K562 (cell line): ENCODE measurements around the gene SLC38A11. TPM values are rescaled to one million over a fixed set of nuclear protein-coding genes. Genes with fewer than 3 reads are reported as not detected.

Experiments
- ATAC-seq: fragments of 200-7000 bp; cut with Tn5 transposase; 3 replicates; pipeline ENCODE4 v1.9.1; 2020; ENCODE audit warnings: moderate library complexity
- BruUV-seq: library from RNA; stranded (reverse); fragments of 400-500 nt; replicated peaks from 2 replicates; lab custom pipeline; 2021; lab: Mats Ljungman, UMichigan
- CTCF ChIA-PET: fragments of 300-600 bp; formaldehyde crosslinking; extraction: SDS; loops from one replicate; lab custom pipeline; 2021; ENCODE audit warnings: low intra/inter-chr PET ratio; lab: Yijun Ruan, JAX
- POLR2A ChIA-PET: fragments of 300-600, 350-650 bp; sonication (Branson Sonifier 250); formaldehyde crosslinking; extraction: SDS; loops from one replicate; lab custom pipeline; 2021; ENCODE audit warnings: antibody characterized with exemption, inconsistent platforms; lab: Yijun Ruan, JAX
- DNase-seq, 4 experiments: peaks; one replicate each; pipeline versions ENCODE4 v3.0.0 to v3.0.0-alpha.2; 2011 to 2018; ENCODE audit warnings: low spot score in 3 of 4, mixed read lengths in 3 of 4; ENCODE audit errors: extremely low read depth in 1 of 4
- FAIRE-seq: peaks from 2 replicates; lab custom pipeline; 2011; peaks lifted over from hg19 to GRCh38; lab: Jason Lieb, UNC
- H2AFZ ChIP-seq: 2 replicates; pipeline ENCODE4 v1.6.0; 2011; ENCODE audit warnings: low read depth, low read length, control low read depth, inconsistent platforms
- H3K27ac ChIP-seq: fragments of 200-600 bp; 3 replicates; pipeline ENCODE4 v1.8.0; 2011; ENCODE audit warnings: low read depth, mild to moderate bottlenecking, control low read depth, inconsistent platforms, low read length, moderate library complexity, mixed read lengths; ENCODE audit errors: extremely low read depth
- H3K27me3 ChIP-seq, 2 experiments: fragments of 300-600 bp in 1 of 2; 2 replicates in 1 of 2; 3 replicates in 1 of 2; pipeline versions ENCODE4 v1.6.0 to v1.8.0; 2011; ENCODE audit warnings: inconsistent platforms in 2 of 2, low read length in 2 of 2, mild to moderate bottlenecking in 1 of 2, mixed read lengths in 1 of 2, moderate library complexity in 1 of 2; ENCODE audit not compliant: control insufficient read depth in 2 of 2, insufficient read depth in 2 of 2
- H3K36me3 ChIP-seq: fragments of 300-600 bp; 3 replicates; pipeline ENCODE4 v1.8.0; 2011; ENCODE audit warnings: mild to moderate bottlenecking, low read length, inconsistent platforms; ENCODE audit not compliant: control insufficient read depth, insufficient read depth
- H3K4me1 ChIP-seq, 2 experiments: fragments of 200-600 bp in 1 of 2; replicated peaks in 1 of 2; 2 replicates in 1 of 2; 3 replicates in 1 of 2; pipeline versions ENCODE4 v1.5.1 to v1.8.0; 2011; ENCODE audit warnings: inconsistent platforms in 2 of 2, low read length in 2 of 2, mild to moderate bottlenecking in 1 of 2, mixed read lengths in 1 of 2, moderate library complexity in 1 of 2; ENCODE audit not compliant: control insufficient read depth in 2 of 2, insufficient read depth in 2 of 2
- H3K4me2 ChIP-seq: 2 replicates; pipeline ENCODE4 v1.6.1; 2011; ENCODE audit warnings: low read length, control low read depth, inconsistent platforms, mixed read lengths; ENCODE audit not compliant: insufficient read depth
- H3K4me3 ChIP-seq: fragments of 200-600 bp; sonication (generic), shearing (Covaris generic); 2 replicates; pipeline ENCODE4 v1.5.1; 2016; ENCODE audit warnings: control low read depth, inconsistent platforms
- H3K79me2 ChIP-seq: fragments of 200-600 bp; 3 replicates; pipeline ENCODE4 v1.8.0; 2011; ENCODE audit warnings: low read length, inconsistent platforms; ENCODE audit not compliant: control insufficient read depth, insufficient read depth
- H3K9ac ChIP-seq, 2 experiments: 2 replicates each; pipeline versions ENCODE4 v1.6.0 to v1.6.1; 2011; ENCODE audit warnings: low read depth in 2 of 2, low read length in 2 of 2, control low read depth in 1 of 2, inconsistent platforms in 1 of 2, mild to moderate bottlenecking in 1 of 2, mixed read lengths in 1 of 2; ENCODE audit not compliant: insufficient read depth in 1 of 2
- H3K9me1 ChIP-seq: one replicate; pipeline ENCODE4 v1.6.0; 2011; ENCODE audit warnings: inconsistent platforms, mild to moderate bottlenecking, low read length, moderate library complexity; ENCODE audit not compliant: control insufficient read depth, insufficient read depth
- H3K9me3 ChIP-seq: replicated peaks from 2 replicates; pipeline ENCODE4 v1.5.1; 2011; ENCODE audit warnings: low read depth, low read length, inconsistent platforms; ENCODE audit not compliant: control insufficient read depth, insufficient read depth
- H4K20me1 ChIP-seq: replicated peaks from 2 replicates; pipeline ENCODE4 v1.6.1; 2011; ENCODE audit warnings: low read length, inconsistent platforms, mixed read lengths; ENCODE audit not compliant: control insufficient read depth, insufficient read depth
- ADNP ChIP-seq: fragments of 200-800 bp; sonication (Bioruptor generic); IDR thresholded peaks from 2 replicates; pipeline ENCODE4 v1.6.1; 2016; ENCODE audit warnings: missing genetic modification characterization, missing compliant biosample characterization
- ARID2 ChIP-seq: fragments of 450-650 bp; IDR thresholded peaks from 2 replicates; pipeline ENCODE4 v1.6.1; 2017; ENCODE audit warnings: antibody characterized with exemption, mild to moderate bottlenecking
- DPF2 ChIP-seq: fragments of 450-650 bp; IDR thresholded peaks from 2 replicates; pipeline ENCODE4 v1.6.1; 2016
- EP300 ChIP-seq: IDR thresholded peaks from 2 replicates; pipeline ENCODE4 v1.6.1; 2012; ENCODE audit warnings: low read length, improper control_type of control experiment
- JUND ChIP-seq, 2 experiments: IDR thresholded peaks; 2 replicates in 1 of 2; 3 replicates in 1 of 2; pipeline ENCODE4 v1.6.1; 2011; ENCODE audit warnings: borderline replicate concordance in 2 of 2, low read depth in 2 of 2, low read length in 2 of 2, improper control_type of control experiment in 1 of 2, missing biosample characterization in 1 of 2, missing genetic modification characterization in 1 of 2, missing genetic modification reagents in 1 of 2
- KAT7 ChIP-seq: sonication (generic); formaldehyde crosslinking; IDR thresholded peaks from 2 replicates; pipeline ENCODE4 v1.8.0; 2022; ENCODE audit warnings: missing genetic modification reagents, mild to moderate bottlenecking, borderline replicate concordance
- MYNN ChIP-seq, 2 experiments: sonication (generic); formaldehyde crosslinking in 1 of 2; IDR thresholded peaks; 2 replicates each; pipeline versions ENCODE4 v1.5.0 to v1.6.1; 2016 to 2020; ENCODE audit warnings: antibody characterized with exemption in 1 of 2, missing genetic modification reagents in 1 of 2
- POLR2A ChIP-seq: fragments of 450-650 bp; conservative IDR thresholded peaks from 2 replicates; pipeline ENCODE4 v1.6.1; 2016
- RBM34 ChIP-seq: fragments of 200-400 bp; formaldehyde crosslinking; IDR thresholded peaks from 2 replicates; pipeline ENCODE4 v1.6.1; 2018; ENCODE audit warnings: low read length, borderline replicate concordance; ENCODE audit not compliant: insufficient read depth
- RFX5 ChIP-seq: IDR thresholded peaks from 2 replicates; pipeline ENCODE4 v1.6.1; 2011; ENCODE audit warnings: low read depth, mild to moderate bottlenecking, improper control_type of control experiment, low read length
- TFAM ChIP-seq: fragments of 250-450 bp; sonication (Bioruptor Pico); conservative IDR thresholded peaks from 2 replicates; pipeline ENCODE4 v1.5.0; 2021; ENCODE audit warnings: mild to moderate bottlenecking, moderate library complexity
- ZKSCAN3 ChIP-seq: fragments of 250-450 bp; sonication (Bioruptor Pico); IDR thresholded peaks from 2 replicates; pipeline ENCODE4 v1.4.0; 2020
- ZNF140 ChIP-seq: fragments of 250-450 bp; sonication (Bioruptor Pico); IDR thresholded peaks from 2 replicates; pipeline ENCODE4 v1.8.0; 2021; ENCODE audit warnings: moderate library complexity, mild to moderate bottlenecking, inconsistent platforms
- ZNF644 ChIP-seq: fragments of 200-800 bp; sonication (Bioruptor generic); IDR thresholded peaks from 2 replicates; pipeline ENCODE4 v1.6.1; 2016; ENCODE audit warnings: low read depth, missing genetic modification characterization, missing compliant biosample characterization
- ZNF785 ChIP-seq: fragments of 250-450 bp; sonication (Bioruptor Pico); IDR thresholded peaks from 2 replicates; pipeline ENCODE4 v1.4.0; 2020; ENCODE audit warnings: mild to moderate bottlenecking
- WGBS: fragments of 100-300 bp; shearing (Covaris generic); methylation state at CpG from one replicate; pipeline ENCODE4 v1.1.6; 2016; ENCODE audit warnings: low coverage, mixed read lengths; ENCODE audit not compliant: insufficient coverage; ENCODE audit errors: missing lambda C conversion rate; 5-methylcytosine and 5-hydroxymethylcytosine counted together
- in situ Hi-C: fragments of 300-500 bp; cut with MboI; formaldehyde crosslinking; loops from 4 replicates; pipeline ENCODE4 v1.15.0; 2018; ENCODE audit warnings: inconsistent platforms, mixed read lengths
- intact Hi-C: fragments of 100-400 bp; cut with micrococcal nuclease; formaldehyde crosslinking; loops from 2 replicates; pipeline ENCODE4 v1.14.2; 2022
- polyA plus RNA-seq, 8 experiments: library from polyadenylated mRNA; depleted of rRNA in 4 of 8; stranded (reverse) in 5 of 8; unstranded in 3 of 8; fragments of >200 nt; fragmentation: Nextera tagmentation in 2 of 8; fragmentation: Illumina TruSeq in 1 of 8; extraction: Ambion mirVana in 2 of 8; extraction: Trizol in 1 of 8; gene quantifications; 2 replicates each; pipeline versions ENCODE4 v1.2.1 to v1.2.3, GENCODE V29; 2011 to 2014; ENCODE audit warnings: inconsistent platforms in 1 of 8, missing spikeins in 1 of 8
- total RNA-seq, 7 experiments: library from RNA; depleted of rRNA in 6 of 7; stranded (reverse); fragments of >200 nt in 6 of 7; fragmentation: Illumina TruSeq in 2 of 7; extraction: Trizol in 2 of 7; gene quantifications; 2 replicates each; pipeline versions ENCODE4 v1.2.1 to v1.2.3, GENCODE V29; 2011 to 2021; ENCODE audit warnings: low replicate concordance in 1 of 7
- TF ChIP-seq, protein P1 (sequence below): fragments of 250-450 bp; sonication (Bioruptor Pico); IDR thresholded peaks from 2 replicates; pipeline ENCODE4 v1.5.0; 2021
- TF ChIP-seq, protein P2 (sequence below): fragments of 450-650 bp; IDR thresholded peaks from 2 replicates; pipeline ENCODE4 v1.6.1; 2018; ENCODE audit not compliant: partially characterized antibody

The SLC38A11 gene
- total and polyA plus RNA-seq, 9 of the 15 experiments (the other 6 are each of a cell fraction or from before 2014, with no cell fraction given), result not detected

DNA sequence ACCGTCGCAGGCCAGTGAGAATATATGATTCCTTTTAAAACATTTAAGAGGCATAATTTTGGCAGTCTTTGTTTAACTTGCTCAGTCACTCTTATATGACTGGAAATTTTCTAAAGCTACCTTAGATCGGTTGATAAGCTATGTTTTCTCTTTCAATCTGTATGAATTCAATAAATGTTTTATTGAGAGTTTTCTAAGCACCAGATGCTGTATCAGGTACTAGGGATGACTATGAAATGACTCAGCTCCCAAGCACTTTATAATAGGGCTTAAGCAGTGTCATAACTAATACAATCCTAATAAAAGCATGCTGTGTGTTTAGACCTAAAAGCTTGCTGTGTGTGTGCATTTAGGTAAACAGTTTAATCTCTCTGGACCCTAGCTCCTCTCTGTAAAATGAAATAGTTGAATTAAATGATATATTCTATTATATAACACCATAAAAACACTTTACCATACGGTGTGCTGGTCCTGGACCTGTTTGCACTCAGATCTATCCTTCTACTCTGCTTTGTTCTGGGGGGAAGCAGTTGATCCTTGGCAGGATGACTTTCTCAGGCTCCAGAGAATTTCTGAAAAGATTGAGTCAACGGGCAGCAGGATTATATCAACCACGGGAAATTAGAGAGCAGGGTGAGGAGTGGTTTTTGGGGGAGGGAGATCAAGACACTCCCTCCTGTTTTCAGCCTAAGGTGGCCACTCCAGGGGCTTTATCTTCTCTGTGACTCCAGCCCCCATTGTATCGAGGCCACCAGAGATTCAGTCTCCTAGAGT is 26.1 kb upstream of the SLC38A11 start:
- Histone ChIP-seq H3K27ac (no peak overlapping the region), H3K36me3 (no peaks in the 10 kb centered on the region), H3K9ac (no peak overlapping the region), H3K9me1 (no peaks in the 10 kb centered on the region), H2AFZ (no peak overlapping the region), H4K20me1 (no peaks in the 10 kb centered on the region), H3K4me3 (no peak overlapping the region), H3K4me2 (no peak overlapping the region), H3K9me3 (no peaks in the 10 kb centered on the region), H3K4me1 (no peaks in the 10 kb centered on the region), H3K79me2 (no peaks in the 10 kb centered on the region), H3K27me3 (no peaks in the 10 kb centered on the region)
- CTCF ChIA-PET, result no interaction called here
- TF ChIP-seq MYNN (IDR thresholded peaks at IDR 0.05), result no peak
- TF ChIP-seq MYNN (CRISPR knock-in tag; IDR thresholded peaks at IDR 0.05), result no peak
- TF ChIP-seq POLR2A, result no peak
- no peak for TF ChIP-seq RBM34
- TF ChIP-seq ADNP (tag), result no peak
- no peak for TF ChIP-seq ZKSCAN3 (CRISPR knock-in tag)
- no peak for TF ChIP-seq JUND (IDR thresholded peaks at IDR 0.05; ENCODE audit: borderline replicate concordance, low read depth, low read length)
- TF ChIP-seq JUND (tag; IDR thresholded peaks at IDR 0.05; ENCODE audit: borderline replicate concordance, low read depth, low read length), result no peak
- TF ChIP-seq, protein P1, sequence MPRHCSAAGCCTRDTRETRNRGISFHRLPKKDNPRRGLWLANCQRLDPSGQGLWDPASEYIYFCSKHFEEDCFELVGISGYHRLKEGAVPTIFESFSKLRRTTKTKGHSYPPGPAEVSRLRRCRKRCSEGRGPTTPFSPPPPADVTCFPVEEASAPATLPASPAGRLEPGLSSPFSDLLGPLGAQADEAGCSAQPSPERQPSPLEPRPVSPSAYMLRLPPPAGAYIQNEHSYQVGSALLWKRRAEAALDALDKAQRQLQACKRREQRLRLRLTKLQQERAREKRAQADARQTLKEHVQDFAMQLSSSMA (CRISPR knock-in tag), result no peak
- TF ChIP-seq ZNF644 (tag), result no peak
- no peak for TF ChIP-seq ZNF785
- TF ChIP-seq ZNF140, result no peak
- no peak for TF ChIP-seq DPF2
- TF ChIP-seq, protein P2, sequence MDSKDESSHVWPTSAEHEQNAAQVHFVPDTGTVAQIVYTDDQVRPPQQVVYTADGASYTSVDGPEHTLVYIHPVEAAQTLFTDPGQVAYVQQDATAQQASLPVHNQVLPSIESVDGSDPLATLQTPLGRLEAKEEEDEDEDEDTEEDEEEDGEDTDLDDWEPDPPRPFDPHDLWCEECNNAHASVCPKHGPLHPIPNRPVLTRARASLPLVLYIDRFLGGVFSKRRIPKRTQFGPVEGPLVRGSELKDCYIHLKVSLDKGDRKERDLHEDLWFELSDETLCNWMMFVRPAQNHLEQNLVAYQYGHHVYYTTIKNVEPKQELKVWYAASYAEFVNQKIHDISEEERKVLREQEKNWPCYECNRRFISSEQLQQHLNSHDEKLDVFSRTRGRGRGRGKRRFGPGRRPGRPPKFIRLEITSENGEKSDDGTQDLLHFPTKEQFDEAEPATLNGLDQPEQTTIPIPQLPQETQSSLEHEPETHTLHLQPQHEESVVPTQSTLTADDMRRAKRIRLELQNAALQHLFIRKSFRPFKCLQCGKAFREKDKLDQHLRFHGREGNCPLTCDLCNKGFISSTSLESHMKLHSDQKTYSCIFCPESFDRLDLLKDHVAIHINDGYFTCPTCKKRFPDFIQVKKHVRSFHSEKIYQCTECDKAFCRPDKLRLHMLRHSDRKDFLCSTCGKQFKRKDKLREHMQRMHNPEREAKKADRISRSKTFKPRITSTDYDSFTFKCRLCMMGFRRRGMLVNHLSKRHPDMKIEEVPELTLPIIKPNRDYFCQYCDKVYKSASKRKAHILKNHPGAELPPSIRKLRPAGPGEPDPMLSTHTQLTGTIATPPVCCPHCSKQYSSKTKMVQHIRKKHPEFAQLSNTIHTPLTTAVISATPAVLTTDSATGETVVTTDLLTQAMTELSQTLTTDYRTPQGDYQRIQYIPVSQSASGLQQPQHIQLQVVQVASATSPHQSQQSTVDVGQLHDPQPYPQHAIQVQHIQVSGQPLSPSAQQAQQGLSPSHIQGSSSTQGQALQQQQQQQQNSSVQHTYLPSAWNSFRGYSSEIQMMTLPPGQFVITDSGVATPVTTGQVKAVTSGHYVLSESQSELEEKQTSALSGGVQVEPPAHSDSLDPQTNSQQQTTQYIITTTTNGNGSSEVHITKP, result no peak
- no peak for TF ChIP-seq TFAM
- no peak for TF ChIP-seq ARID2
- no peak for TF ChIP-seq KAT7 (CRISPR knock-in tag)
- no peak for TF ChIP-seq RFX5
- no peak for TF ChIP-seq EP300
- in situ Hi-C loops, result no loop called here
- WGBS, result 2% methylated on average over 7 of the region's 7 CpGs
- FAIRE-seq (no peak), ATAC-seq (no peak), DNase-seq (no peak)
- BruUV-seq, result no TSS peak
- POLR2A ChIA-PET, result no interaction called here
- intact Hi-C loops, result no loop called here
